Tongue (tissue), 2 donors: Measurements from ENCODE around the gene MPZL1. TPM values are rescaled to one million over a fixed set of nuclear protein-coding genes. Genes with fewer than 3 reads are reported as not detected.
A peak's percentile ranks its signal among the peaks of the same experiment; 100 is the strongest.
"Not testable (repeated sequence)": the region's sequence is repeated elsewhere in the genome, so short reads cannot be mapped to it uniquely, and the experiment has no call there.

Experiments used
- DNase-seq: peaks from one replicate; pipeline ENCODE4 v3.0.0-alpha.2; 2015
- total RNA-seq: library from RNA; depleted of rRNA; stranded (reverse); fragments of >200 nt; gene quantifications from one replicate; pipeline ENCODE4 v1.2.3, GENCODE V29; 2014

MPZL1 gene
- total RNA-seq, 1 donor from 2014 or later = 99.8 TPM

DNA sequence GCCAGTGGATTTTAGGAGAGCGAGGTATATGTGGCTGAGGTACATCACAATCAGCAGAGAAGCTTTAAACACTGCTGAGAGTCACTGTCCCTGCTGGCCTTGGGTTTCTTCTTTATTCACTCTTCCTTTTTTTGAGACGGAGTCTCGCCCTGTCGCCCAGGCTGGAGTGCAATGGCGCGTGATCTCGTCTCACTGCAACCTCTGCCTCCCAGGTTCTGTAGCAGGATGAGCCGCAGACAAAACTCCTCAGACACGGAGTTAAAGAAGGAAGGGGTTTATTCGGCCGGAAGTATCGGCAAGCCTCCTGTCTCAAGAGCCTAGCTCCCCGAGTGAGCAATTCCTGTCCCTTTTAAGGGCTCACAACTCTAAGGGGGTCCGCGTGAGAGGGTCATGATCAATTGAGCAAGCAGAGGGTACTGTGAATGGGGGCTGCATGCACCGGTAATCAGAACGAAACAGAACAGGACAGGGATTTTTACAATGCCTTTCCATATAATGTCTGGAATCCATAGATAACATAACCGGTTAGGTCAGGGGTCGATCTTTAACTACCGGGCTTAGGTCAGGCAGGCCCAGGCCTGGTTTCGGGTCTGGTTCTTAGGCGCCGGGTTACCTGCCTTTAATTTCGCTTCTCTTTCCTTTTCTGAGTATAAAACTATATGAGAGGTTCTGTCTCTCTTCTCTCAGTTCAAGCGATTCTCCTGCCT, 1.9 kb upstream of the MPZL1 start:
- DNase-seq = not testable (repeated sequence)

DNA sequence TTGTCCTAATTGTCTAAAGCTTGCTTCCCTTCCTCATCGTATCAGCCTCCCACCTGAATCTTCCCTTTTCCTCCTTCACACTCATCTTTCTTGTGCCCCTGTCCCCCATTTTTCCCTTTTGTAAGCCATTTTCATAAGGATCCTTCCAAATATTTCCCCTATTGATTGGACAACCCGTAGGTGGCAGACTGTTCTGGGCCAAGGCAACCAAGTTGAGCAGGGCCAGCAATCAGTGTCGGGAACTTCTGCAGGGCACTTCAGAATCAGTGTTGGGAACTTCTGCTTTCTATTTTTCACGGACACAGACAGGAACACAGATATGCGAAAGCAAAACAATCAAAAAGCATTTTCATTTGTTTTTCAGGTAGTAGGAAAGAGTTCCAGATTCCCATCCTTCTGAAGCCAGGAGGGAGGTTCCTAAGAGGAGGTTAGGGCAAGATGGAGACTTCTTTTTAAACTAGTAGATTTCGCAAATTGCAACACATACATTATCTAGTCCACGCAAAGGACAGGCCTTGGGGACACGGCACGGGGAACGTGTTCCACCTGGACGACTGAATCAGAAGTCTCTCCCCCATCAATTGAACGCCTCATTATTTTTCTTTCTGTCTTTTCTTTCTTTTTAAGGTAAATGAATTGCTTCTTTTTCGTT, 691 bp upstream of the MPZL1 start:
- peak; percentile 54 for DNase-seq

DNA sequence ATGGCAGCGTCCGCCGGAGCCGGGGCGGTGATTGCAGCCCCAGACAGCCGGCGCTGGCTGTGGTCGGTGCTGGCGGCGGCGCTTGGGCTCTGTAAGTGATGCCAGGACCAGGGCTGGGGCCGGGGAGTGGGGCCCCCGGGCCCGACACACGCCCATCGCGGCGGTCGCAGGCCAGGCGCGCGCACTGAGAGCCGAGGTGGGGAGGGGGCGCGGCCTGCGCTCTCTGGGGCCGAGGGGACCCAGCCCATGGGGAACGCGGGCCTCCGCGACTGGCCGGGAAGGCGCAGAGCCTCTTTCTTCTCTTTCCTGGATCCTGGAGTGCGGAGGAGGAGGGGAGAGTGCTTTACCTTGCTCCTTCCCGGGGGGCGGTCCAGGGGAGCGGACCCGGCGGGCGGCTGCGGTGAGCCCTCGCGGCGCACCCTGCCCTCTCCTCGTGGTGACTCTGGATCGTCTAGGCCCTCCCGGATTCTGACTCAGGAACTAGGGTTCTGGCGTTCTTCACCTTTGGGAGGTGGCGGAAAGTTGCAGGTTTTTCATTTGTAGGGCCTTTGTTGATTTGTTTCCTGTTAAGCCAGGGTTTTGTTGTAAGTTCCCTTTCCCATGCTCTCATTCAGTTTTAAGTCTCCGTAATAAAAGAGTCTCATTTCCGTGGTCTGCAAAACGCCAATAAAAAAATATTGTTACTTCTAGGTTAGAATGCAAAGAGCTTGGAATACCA, 529 bp downstream of the MPZL1 start:
- no peak for DNase-seq

DNA sequence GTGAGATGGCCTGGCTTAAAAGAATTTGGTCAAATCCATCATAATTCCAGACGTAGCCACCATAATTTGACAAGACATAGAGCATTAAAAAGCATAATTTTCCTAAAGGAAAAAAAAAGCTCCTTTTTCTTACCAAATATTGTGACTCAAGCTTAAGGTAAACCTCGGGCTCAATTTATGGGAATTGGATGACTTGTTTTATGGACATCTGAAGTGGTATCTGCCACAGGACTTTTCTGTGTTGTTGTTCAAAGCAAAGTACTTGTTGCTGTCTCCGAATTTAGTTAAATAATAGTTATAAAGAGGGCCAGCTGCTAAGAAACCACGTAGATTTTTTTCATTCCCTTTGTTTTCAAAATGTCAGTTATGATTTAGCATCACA, 1.1 kb downstream of the MPZL1 start:
- peak; percentile 13 for DNase-seq

DNA sequence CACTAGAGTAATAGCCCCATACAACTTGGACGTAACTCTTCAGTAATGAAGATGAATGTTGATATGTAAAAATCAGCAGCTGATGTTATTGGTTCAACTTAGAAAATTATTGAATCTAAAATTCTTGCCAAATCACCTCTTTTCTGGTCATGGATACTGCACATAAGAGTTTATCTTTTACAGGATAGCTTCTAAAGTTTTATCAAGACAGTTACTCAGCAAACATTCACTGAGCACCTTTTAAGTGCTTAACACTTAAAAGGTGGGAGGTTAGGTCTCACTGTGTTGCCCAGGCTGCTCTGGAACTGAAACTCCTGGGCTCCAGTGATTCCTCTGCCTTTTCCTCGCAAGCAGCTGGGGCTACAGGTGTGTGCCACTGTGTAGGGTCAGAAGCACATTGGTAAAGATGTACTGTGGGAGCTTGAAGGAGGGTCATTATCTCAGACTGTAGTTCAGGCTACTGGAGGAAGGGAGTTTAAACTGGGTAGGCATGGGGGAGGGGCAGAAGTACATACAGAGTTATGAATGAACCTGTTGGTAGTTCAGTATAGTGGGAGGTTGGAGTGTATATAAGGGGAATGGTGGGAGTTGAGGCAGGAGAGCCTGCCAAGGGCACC, 2.0 kb downstream of the MPZL1 start:
- DNase-seq = no peak

DNA sequence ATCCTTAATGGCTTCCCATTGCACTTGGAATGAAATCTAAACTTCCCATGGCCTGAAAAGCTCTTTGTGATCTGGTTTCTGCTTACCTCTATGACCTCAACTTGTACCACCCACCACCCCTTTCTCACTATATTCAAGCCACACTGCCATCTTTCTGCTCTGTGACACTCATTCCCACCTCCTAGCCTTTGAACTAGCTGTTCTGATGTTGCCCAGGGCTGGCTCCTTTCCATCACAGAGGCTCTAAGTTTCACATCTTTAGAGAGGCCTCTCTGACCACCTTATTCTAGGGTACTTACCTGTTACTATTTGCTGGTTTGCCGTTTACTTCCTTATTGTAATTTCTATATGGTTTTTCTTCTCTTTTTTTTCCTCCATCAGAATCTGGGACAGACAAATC, 4.2 kb downstream of the MPZL1 start:
- DNase-seq = no peak

DNA sequence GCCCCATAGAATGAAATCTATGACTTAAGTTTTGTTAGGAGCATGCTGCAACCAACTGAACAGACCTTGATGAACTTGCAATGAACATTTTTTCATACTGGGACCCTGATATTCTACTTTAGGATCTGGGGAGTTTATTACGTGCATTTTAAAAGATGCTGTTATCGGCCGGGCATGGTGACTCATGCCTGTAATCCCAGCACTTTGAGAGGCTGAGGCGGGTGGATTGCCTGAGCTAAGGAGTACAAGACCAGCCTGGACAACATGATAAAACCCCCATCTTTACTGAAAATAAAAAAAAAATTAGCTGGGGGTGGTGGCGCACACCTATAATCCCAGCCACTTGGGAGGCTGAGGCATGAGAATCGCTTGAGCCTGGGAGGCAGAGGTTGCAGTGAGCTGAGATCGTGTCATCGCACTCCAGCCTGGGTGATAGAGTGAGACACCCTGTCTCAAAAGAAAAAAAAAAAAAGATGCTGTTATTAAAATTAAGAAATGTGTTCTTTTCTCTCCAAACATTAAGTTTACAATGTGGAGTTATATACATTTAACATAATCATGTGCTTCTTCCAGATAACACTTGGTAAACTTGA, 7.1 kb downstream of the MPZL1 start:
- no peak for DNase-seq

DNA sequence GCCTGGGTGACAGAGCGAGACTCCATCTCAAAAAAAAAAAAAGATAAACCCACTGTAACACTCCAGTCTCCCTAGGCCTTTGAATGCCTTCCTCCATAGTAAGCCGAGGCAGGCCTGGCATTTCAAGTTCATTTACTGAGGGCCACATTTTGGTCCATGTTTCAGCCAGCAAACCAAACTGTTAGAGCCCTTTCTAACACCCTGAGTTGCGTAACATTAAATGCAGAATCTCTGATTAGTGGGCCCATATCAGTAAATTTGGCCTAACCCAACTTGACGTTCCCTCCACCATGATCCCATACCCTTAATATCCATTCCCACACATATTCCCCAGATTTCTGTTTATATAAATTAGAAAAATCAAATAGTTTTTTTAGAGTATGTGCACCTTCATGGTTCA, 12.4 kb downstream of the MPZL1 start:
- no peak for DNase-seq

DNA sequence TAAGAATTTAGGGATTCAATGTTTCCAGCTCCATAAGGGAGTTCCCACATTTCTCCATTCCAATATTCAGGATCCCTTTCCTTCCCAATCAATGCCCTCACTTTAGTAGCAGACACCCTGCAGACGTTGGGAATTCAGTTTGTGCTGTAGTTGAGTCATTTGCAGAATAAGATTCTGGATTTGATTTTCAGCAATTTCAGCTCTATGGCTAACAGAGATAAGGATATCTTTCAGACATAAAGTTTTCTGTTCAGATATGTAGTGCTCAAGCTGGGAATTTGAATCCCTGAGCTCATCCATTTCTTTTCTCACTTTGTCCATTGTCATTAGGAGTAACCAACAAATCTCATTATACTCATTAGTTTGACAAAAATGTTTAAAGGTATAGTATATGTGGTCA, 13.1 kb downstream of the MPZL1 start:
- no peak for DNase-seq

DNA sequence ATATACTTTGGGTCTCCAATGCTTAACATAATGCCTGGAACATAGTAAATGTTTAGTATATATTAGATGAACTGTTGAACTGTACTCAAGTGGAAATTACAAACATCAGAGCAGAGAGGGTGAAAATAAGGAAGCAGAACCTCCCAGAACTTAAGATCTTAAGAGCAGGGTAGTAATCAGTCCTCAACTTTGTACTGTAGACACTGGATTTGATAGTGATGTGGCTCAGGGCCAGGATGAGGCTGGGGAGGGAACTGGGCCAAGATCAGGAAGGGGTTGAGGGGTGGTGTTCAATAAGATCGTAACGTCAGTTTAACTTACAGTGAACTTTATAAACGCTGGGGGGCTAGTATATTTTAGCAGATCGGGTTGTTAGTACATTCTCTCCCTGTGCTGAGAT, 15.4 kb downstream of the MPZL1 start:
- DNase-seq = no peak

DNA sequence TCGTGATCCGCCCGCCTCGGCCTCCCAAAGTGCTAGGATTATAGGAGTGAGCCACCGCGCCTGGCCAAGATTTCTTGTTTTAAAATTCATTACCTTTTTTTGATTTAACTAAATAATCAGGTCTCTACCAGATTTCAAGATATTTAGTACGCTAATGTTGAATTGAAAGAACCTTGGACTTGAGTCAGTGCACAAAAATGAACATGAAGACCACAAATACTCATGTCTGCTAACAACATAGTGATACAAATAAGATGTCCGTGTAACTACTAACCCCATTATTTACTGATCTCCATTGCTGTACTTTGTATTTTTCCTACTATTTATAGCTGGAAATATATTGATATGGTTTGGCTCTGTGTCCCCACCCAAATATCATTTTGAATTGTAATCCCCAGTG, 16.4 kb downstream of the MPZL1 start:
- no peak for DNase-seq

DNA sequence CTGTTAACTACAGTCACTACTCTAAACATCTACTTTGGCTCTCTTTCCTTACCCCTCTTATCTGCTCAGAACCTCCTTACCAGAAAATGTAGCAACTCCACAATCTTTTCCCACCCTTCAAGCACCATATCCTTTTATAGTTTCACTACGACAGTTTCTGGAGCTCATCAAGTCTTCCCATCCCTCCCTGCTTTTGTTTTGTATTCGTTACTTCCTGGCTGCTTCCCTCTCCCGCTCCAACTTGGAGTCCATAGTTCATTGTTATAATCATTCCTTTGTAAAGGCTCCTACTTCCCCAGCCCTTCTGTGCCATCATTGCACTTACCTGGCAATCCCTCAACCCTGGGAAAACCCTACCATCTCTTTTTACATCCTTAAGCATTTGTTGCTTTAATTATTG, 18.0 kb downstream of the MPZL1 start:
- DNase-seq = no peak

DNA sequence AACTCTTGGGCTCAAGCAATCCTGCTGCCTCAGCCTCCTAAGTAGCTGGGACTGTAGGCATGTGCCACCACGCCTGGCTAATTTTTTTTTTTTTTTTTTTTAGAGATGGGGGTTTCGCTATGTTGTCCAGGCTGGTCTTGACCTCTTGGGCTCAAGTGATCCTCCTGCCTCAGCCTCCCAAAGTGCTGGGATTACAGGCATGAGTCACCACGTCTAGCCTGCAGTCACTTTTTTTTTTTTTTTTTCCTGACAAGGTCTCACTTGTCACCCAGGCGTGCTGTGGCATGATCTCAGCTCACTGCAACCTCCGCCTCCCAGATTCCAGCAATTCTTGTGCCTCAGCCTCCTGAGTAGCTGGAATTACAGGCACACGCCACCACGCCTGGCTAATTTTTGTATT, 19.3 kb downstream of the MPZL1 start:
- not testable (repeated sequence) for DNase-seq

DNA sequence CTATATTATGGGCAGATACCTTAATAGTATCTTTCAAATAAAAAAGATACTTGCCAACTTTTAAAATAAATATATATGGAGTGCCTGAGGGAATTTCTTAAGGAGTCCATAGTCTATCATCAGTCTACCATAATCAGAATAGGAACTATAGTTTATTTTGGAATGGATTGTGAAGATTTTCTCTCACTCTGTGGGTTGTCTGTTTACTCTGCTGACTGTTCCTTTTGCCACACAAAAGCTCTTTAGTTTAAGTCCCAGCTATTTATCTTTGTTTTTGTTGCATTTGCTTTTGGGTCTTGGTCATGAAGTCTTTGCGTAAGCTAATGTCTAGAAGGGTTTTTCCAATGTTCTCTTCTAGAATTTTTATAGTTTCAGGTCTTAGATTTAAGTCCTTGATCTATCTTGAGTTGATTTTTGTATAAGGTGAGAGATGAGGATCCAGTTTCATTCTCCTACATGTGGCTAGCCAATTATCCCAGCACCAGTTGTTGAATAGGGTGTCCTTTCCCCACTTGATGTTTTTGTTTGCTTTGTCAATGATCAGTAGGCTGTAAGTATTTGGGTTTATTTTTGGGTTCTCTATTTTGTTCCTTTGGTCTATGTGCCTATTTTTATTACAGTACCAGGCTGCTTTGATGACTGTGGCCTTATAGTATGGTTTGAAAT, 20.7 kb downstream of the MPZL1 start:
- DNase-seq = not testable (repeated sequence)

DNA sequence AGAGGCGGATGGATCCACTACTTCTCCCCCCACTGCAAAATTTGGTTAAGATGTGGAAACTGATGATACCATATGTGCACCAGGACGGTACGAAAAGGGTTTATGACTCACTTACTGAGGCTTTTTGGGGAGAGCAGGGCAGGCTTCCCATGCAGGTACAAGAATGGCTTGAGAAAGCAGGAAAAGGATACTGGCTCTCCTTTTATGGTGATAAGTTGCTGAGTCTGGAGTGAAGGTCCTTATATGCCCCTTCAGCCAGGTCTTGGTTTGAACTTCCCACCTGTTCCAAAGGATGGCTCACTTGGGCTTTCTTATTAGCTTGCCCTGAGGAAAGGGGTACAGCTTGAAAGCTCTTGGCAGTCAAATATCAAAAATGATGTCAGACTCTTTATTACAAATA, 23.1 kb downstream of the MPZL1 start:
- DNase-seq = no peak

DNA sequence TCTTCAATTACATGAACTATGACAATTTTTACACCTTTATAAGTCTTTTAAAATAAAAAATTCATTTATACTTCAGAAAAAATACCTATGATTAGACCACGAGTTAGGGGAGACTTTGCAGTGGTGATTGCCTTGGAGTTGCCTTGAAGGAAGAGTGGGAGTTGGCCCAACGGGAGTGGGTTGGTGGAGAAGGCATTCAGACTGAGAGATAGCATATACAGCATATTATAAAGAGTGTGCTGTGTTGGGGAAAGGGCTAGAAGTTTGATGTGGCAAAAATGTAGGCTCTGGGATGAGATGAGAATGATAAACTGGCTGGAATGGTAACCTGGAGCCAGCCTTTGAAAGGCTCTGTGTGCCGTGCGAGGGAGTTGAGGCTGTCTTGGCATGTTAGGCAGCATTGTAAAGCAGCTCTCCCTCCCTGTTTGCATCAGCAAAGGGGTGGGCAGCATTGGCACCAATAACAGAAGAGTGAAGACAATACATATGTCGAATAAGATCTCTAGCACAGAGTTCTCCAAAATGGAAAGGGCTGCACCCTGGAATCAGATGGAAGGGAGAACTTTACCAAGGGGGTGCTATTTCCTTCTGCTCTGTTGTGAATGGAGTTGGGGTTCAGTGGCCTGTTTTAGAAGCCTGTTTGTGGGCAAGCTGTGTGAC, 24.4 kb downstream of the MPZL1 start:
- no peak for DNase-seq

DNA sequence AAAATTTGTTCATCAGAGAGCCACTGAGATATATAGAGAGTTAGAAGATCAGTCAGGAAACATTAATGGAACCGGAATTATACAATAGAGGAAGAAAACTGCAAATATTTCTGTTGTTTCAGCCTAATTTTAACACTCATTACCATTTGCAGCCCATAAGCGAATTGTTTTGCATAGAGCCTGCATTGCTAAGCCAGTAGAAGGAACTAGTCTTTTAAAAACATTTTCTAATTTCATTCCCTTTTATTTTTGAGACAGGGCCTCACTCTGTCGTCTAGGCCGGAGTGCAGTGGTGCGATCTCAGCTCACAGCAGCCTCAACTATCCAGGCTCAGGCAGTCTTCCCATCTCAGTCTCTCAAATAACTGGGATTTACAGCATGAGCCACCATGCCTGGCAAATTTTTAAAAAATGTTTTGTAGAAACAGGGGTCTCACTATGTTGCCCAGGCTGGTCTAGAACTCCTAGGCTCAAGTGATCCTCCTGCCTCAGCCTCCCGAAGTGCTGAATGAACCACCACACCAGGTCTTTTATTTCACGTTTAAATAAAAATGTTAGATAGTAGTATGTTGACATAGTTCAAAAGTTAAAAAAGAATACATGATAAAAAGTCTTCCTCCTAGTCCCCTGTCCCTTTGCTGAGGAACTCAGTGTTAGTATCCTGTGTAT, 25.3 kb downstream of the MPZL1 start:
- DNase-seq = no peak

DNA sequence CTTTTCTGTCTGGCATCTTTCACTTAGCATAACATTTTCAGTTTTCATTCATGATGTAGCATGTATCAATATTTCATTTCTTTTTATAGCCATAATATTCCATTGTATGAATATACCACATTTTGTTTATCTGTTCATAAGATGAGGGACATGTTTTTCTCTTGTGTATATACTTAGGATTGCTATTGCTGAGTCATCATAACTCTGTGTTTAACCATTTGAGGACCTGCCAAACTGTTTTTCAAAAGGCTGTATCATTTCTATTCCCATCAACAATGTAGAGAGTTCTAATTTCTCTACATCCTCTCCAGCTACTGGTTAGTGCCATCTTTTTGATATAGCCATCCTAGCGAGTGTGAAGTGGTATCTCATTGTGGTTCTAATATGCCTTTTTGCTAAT, 26.2 kb downstream of the MPZL1 start:
- DNase-seq = no peak

DNA sequence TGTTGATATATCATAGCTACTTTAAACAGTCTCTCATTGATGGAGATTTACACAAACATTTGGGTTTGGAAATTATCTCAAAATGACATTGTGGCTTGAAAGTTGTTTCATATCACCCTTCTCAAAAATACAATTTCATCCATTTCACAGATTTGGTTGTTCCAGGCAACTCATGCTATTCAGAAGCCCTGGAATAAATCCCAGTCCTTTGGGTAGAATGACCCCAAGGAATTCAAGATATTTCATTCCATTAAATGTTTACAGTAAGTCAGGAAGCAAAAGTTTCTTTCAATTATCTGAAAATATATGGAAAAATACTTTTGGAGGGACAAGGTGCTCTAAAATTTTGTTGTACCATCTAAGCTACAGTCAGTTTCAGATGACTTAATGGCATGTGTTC, 27.1 kb downstream of the MPZL1 start:
- DNase-seq = no peak

DNA sequence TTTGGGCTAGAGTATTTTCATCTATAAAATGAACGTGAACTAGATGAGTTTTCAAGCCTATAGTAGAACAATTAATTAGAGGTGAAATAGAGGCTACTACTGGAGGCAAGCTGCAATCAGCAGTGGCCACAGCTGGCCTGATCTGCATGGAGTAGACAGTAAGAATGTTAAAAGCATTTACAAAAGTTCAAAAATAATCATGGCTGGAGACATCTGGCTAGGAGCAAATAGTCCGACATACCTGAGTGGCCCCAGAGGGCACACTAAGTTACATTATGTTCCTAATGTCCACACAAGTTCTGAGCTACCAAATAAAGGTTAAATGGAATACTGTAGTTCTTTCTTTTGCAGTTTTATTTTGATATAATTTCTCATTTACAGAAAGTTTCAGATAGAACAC, 28.0 kb downstream of the MPZL1 start:
- DNase-seq = no peak

DNA sequence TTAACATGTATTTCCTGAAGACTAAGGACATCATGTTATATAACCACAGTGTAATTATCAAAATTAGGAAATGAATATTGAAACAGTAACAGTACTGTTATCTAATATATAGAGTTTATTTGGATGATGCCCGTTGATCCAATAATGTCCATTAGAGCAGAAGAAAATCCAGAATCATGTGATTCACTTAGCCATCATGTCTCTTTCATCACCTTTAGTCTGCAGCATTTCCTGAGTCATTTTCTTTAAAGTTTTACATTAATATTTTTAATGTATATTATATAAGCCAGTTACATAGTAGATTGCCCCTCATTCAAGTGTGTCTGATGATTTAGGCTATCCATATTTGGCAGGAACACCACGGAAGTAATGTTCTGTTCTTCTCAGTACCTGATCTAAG, 28.9 kb downstream of the MPZL1 start:
- no peak for DNase-seq
